NCI-H1417 (cell line): ENCODE data around the gene PI4K2A.
"Not testable (repeated sequence)": the region's sequence is repeated elsewhere in the genome, so short reads cannot be mapped to it uniquely, and the experiment has no call there.

Experiments
- DNase-seq, 3 experiments: peaks; one replicate each; lab custom pipeline; 2025; lab: John Stamatoyannopoulos, UW

Gene PI4K2A

DNA sequence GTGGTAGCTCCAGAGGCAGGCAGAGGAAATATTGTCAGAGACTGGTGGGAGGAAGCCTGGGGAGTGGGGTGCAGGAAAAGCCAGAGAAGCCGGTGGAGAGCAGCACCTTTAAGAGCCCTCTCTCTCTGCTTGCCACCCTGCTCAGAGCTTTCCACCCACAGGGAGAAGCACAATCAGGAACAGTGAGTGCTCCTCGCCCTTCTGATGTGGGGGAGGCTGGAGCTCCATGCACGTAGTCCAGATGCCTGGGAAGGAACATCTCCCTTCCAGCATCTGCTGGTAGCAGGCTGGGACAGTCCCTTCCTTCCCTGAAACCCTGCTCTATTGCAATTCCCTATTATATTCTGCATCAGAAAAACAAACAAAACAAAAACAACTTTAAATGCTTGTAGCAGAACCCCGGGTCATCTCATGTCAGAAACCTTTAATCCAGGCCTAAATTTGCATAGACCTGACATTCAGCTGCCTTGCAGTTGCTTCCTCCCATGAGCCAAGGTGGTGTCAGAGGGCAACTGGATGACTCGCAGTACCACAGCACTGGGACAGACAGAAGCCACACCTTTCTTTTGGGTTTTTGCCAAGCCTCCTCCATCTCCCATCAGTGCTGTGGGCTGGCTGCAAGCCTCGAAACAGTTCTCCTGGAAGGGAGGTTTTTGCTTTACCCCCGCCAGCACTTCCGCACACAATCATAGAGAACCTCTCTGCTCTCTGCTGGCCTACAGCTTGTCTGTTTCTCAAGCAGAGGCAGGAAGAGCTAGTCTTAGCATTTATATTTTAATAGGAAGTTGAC is 33.5 kb downstream of the PI4K2A start:
- DNase-seq = no peak

DNA sequence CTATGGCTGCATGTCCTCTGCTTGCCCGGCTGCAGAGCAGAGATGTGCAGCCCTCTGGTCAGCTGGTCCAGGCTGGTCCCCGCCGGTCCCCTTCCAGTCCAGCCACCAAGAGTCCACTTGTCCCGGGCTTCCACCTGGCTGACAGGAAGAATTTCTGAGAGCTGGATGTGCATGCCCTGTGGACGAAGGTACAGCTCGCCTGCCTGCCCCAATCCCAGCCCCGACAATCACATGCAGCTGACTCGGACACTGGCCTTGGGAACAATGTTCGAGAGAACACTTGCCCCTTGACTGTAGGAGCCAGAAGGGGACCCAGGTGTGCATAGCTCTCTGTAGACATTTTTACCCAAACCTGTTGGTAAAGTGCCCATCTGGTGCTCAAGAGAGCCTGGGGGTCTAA is 34.8 kb downstream of the PI4K2A start:
- DNase-seq = no peak

GRCh38 chr10:97676770-97677581 is 36.5 kb downstream of the PI4K2A start:
- DNase-seq = peak; percentile 18 to 51 (median 35)

DNA sequence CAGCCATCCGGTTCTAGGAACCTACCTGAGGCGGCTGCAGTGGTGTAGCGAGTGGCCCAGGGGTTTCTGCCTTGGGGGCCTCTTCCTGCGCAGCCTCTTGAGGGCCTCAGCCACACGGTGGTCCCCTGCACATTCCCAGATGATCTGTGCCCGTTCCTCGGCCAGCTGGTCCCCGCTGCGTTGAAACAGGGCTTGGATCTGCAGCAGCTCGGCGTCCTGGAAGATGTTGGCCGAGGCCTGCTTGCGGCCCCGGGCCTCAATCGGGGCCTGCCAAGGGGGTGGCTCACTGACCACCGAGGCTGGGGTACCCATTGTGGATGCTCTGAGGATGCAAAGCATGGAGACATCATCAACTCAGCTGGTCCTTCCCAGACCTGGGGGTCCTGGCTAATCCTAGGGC is 39.1 kb downstream of the PI4K2A start:
- DNase-seq = no peak

DNA sequence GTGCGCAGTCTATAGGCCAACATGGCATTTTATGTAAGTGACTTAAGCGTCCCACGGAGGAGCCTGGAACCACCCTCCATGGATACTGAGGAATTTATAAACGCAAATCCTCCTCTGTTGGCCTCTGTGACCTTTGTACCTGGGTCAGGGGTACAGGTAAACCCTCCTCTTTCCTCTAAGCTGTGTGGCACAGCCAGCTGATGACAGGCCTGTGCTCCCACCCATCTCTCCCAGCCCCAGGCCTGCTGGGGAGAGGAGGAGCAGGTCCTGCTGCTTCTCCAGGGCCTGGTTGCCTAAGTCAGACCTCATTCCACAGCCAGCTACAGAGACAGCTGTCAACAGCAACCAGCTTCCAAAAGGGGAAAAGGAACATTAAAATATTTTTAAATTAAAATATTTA is 41.6 kb downstream of the PI4K2A start:
- no peak for DNase-seq

DNA sequence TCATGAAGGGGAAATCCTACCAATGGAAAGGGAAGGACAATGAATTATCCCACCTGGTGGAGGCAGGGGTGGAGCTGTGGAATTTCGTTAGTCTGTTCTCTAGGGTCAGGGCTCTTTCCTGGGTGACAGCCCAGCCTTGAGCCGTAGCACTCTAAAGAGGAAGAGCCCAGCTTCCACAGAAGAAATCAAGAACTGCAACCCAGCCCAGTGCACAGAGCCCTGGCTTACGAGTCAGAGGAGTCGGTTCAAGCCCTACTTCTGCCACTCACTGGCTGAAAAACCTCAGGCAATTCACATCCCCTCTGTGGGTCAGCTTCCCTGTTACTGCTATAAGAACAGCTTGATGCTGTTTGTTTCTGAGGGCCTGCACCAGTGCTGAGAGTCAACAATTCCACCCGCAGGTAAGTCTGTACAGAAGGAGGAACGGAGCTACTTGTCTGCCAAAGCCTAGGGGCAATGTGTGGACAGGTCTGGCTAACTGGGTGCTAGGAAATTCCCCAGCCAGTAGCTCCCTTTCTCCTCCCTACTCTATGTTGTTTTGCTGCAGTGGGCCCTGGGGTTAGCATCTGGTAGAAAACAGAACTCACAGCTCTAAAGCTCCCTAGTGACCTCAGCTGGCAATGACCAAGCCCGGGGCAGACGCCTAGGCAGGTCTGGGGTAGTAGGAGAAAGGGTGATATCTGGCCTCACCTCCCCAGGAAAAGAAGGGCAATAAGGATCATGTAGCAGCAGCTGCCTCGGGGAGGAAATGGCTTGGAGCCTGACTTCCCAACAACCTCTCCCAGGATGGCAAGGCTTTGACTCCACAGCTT is 43.3 kb downstream of the PI4K2A start:
- DNase-seq = no peak

DNA sequence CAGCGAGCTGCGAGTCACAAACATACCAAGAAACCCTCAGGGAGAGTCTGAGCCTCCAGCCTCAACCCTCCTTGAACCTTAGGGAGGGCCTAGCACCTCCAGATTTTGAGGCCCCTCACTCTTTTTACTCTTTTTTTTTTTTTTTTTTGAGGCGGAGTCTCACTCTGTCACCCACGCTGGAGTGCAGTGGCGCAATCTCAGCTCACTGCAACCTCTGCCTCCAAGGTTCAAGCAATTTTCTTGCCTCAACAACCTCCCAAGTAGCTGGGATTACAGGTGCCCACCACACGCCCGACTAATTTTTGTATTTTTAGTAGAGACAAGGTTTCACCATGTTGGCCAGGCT is 43.9 kb downstream of the PI4K2A start:
- not testable (repeated sequence) for DNase-seq

DNA sequence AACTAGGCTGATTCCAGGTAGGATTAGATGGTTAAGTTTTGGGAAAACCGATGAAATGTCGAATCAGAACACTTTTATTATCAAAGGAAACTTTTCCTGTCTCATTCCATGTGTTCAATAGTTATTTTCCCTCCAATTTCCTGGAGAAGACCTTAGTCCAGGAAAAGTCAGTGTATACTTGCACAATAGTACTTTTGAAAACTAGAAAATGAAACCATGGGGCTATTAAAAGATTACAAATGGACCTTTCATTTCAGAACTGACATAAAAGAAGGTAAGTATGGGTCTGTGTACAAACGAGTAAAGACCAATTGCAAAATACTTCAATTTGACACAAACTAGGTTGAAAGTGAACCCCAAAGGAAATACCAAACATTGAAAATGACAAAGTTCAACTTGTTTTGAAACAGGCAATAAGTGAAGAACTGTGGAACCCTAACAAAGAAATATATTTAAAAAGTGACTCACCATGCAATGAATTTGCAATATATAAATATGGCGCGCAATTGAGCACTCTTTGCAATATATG is 44.5 kb downstream of the PI4K2A start:
- DNase-seq = no peak

- DNase-seq = no peak
These were observed 45.0 kb downstream of the PI4K2A start for GRCh38 chr10:97685395-97685958.

GRCh38 chr10:97686301-97686961 is 46.0 kb downstream of the PI4K2A start:
- DNase-seq = no peak

DNA sequence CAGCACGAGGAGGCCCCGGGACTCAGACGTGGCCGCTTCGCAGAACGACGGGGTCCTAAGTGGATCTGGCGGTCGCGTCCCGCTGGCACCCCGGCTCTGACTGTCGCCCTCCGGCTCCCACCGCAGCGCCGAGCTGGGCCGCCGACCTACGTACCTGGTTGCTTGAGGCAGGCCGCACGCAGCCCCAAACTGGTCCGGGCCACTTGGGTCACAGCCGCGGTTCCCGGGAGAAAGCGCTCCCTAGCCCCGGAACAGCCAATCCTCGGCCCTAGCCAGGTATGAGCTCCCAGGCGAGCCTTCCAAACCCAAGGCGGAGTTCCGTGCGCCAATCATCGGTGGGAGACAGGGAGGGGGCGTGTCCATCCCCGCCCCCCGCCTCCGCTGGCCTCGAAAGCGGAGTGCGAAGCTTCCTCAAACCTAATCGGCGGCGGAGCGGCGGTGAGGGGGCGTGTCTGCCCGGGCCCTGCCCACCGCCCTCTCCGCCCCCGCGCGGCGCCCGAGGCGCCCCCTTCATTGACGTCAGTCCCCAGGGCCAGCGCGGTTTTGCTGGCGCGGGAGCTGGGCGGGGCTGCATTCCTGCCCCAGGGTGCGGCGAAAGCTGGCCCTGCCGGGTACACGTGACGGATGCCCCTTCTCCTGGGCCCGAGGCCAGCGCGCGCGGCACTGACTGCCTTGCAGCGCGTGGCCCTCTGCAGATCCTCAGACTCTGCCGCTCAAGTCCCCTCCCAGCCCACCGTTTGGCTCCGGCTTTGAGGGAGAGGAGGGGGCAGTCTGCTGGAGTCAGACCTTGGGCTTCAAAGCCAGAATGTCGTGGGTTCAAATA is 46.7 kb downstream of the PI4K2A start, which contains the start of gene AVPI1:
AVPI1 (minus strand) TSS at position 280 of the 823 bp plus-strand sequence. CDS start 7,336 bp downstream, outside the sequence.
- peak; percentile 91 to 96 (median 95) for DNase-seq

- peak in 1 of 3 experiments; percentile 13 for DNase-seq
These were observed 47.6 kb downstream of the PI4K2A start for GRCh38 chr10:97687785-97688781.

DNA sequence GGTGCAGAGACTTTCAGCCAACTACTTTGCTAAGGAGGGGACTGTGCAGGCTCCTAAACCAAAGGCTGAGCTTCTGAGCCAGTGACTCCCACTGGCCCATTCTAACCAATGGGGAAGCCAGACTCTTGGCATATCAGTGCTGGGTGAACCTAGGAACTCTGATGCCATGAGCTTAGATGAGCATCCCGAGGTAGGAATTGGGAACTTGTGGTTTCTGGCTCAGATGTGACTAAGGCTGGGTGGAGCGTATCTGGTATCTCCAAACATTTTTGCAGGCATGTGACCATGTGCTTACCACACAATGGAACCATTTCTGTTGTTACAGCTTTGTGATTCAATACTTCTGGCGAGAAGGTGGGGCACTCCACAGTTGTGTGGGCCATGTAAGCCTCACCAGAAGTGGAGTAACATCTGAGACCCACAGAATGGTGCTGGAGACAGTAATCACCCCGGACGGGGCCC is 49.1 kb downstream of the PI4K2A start:
- no peak for DNase-seq

DNA sequence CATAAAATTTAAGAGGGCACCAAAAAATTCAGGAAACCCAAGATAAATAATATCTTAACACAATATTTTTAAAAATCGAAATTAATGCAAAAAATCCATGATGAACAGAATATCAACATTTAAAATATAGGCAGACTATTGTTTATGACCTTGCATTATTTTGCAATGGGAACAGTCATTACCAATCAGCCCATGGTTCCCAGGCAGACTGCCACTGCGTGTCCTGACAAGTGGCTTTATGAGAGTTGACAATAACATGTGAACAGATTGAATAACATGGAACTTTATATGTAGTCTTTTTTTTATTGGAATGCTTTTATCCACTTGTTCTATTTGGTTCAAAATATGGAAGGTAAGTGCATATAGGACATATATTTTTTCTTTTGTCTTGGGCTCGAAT is 49.7 kb downstream of the PI4K2A start:
- DNase-seq = no peak

DNA sequence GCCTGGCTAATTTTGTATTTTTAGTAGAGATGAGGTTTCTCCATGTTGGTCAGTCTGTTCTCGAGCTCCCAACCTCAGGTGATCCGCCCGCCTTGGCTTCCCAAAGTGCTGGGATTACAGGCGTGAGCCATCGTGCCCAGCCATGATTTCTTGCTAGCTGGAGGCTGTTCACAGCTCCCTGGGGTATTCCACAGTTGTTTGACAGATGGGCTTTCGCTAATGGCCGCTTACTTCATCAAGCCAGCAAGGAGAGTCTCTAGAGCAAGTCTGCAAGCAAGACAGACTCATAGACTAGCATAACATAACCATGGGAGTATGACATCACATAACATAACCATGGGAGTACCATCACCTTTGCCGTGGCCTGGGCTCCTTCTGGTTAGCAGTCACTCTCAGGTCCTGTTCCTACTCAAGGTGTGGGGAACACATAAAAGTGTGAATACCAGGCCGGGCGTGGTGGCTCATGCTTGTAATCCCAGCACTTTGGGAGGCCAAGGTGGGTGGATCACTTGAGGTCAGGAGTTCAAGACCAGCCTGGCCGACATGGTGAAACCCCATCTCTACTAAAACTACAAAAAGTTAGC is 57.7 kb downstream of the PI4K2A start:
- DNase-seq = not testable (repeated sequence)

- DNase-seq = peak; percentile 29 to 72 (median 37)
These were observed 61.1 kb downstream of the PI4K2A start for GRCh38 chr10:97701438-97702069.

GRCh38 chr10:97703398-97704067 is 63.1 kb downstream of the PI4K2A start:
- no peak for DNase-seq
